Activated T-helper 2 cell treated with anti-CD3 and anti-CD28 coated beads, Interferon-gamma antibody, Interleukin-2, Interleukin-4, amounts not matched to agents 10 μg/mL and 5 μg/mL and 100 μg/mL, durations not matched to agents 14 hours and 24 hours and 36 hours (primary cell): ENCODE results near the gene EMID1. TPM values are rescaled to one million over a fixed set of nuclear protein-coding genes. Genes with fewer than 3 reads are reported as not detected.

ENCODE experiments used
- DNase-seq: peaks from one replicate; pipeline ENCODE4 v3.0.0; 2021; ENCODE audit warnings: low spot score
- H3K27ac Mint-ChIP-seq: one replicate; pipeline ENCODE4 v1.8.0; 2021; ENCODE audit warnings: mixed read lengths
- H3K27me3 Mint-ChIP-seq: one replicate; pipeline ENCODE4 v1.8.0; 2021; ENCODE audit warnings: low read depth, mixed read lengths
- H3K36me3 Mint-ChIP-seq: one replicate; pipeline ENCODE4 v1.8.0; 2021; ENCODE audit warnings: low read depth, mixed read lengths
- H3K4me1 Mint-ChIP-seq: one replicate; pipeline ENCODE4 v1.8.0; 2021; ENCODE audit warnings: low read depth, mixed read lengths
- H3K4me3 Mint-ChIP-seq: one replicate; pipeline ENCODE4 v1.8.0; 2021; ENCODE audit warnings: low read depth, mild to moderate bottlenecking, moderate library complexity, mixed read lengths
- H3K9me3 Mint-ChIP-seq: one replicate; pipeline ENCODE4 v1.8.0; 2021; ENCODE audit warnings: mixed read lengths
- intact Hi-C: fragments of 100-400 bp; cut with micrococcal nuclease; formaldehyde crosslinking; loops from one replicate; pipeline ENCODE4 v1.15.1; 2023
- total RNA-seq: library from RNA; stranded (reverse); gene quantifications from 2 replicates; pipeline ENCODE4 v1.2.3, GENCODE V29; 2022

EMID1 gene
- 0.23 TPM in 2 replicates for total RNA-seq

- H3K4me3 Mint-ChIP-seq: peak within 1 kb of the TSS; percentile 78
These were observed at the start of gene EMID1 for GRCh38 chr22:29205594-29206371. EMID1 (plus strand) TSS chr22:29205896; CDS start chr22:29206039, 143 bp downstream.

GRCh38 chr22:29155966-29156365, 49.7 kb upstream of the EMID1 start:
- H3K27me3 Mint-ChIP-seq: peaks cover 22% of the 10 kb centered on the region
- no peak for DNase-seq
- H3K9me3 Mint-ChIP-seq: no peaks in the 10 kb centered on the region
- H3K27ac Mint-ChIP-seq: no peak overlapping the region
- no peaks in the 10 kb centered on the region for H3K36me3 Mint-ChIP-seq
- intact Hi-C loops: no loop called here
- H3K4me3 Mint-ChIP-seq: no peak overlapping the region
- H3K4me1 Mint-ChIP-seq: peaks cover 14% of the 10 kb centered on the region

More at GRCh38 chr22:29205594-29206371, at the start of gene EMID1:
- DNase-seq: no peak
- H3K4me1 Mint-ChIP-seq: peaks cover 27% of the 10 kb centered on the region
- no peaks in the 10 kb centered on the region for H3K9me3 Mint-ChIP-seq
- H3K27ac Mint-ChIP-seq: no peak within 1 kb of the TSS
- peaks cover 38% of the 10 kb centered on the region for H3K27me3 Mint-ChIP-seq
- H3K36me3 Mint-ChIP-seq: no peaks in the 10 kb centered on the region
- intact Hi-C loops: no loop called here

GRCh38 chr22:29156507-29156906, 49.2 kb upstream of the EMID1 start:
- Mint-ChIP-seq H3K27me3 (peaks cover 22% of the 10 kb centered on the region), H3K4me3 (no peak overlapping the region), H3K36me3 (no peaks in the 10 kb centered on the region), H3K4me1 (peaks cover 15% of the 10 kb centered on the region), H3K27ac (no peak overlapping the region), H3K9me3 (no peaks in the 10 kb centered on the region)
- intact Hi-C loops: no loop called here
- DNase-seq: no peak

- Mint-ChIP-seq H3K4me3 (no peak overlapping the region), H3K27ac (no peak overlapping the region), H3K36me3 (no peaks in the 10 kb centered on the region), H3K4me1 (peaks cover 15% of the 10 kb centered on the region), H3K27me3 (peaks cover 20% of the 10 kb centered on the region), H3K9me3 (no peaks in the 10 kb centered on the region)
- DNase-seq: no peak
- intact Hi-C loops: no loop called here
These were observed 47.7 kb upstream of the EMID1 start for GRCh38 chr22:29157759-29158535.

- intact Hi-C loops: no loop called here
- H3K4me1 Mint-ChIP-seq: peaks cover 15% of the 10 kb centered on the region
- no peak overlapping the region for H3K27ac Mint-ChIP-seq
- no peaks in the 10 kb centered on the region for H3K36me3 Mint-ChIP-seq
- H3K4me3 Mint-ChIP-seq: no peak overlapping the region
- peaks cover 18% of the 10 kb centered on the region for H3K27me3 Mint-ChIP-seq
- no peak for DNase-seq
- no peaks in the 10 kb centered on the region for H3K9me3 Mint-ChIP-seq
These were observed 47.1 kb upstream of the EMID1 start for GRCh38 chr22:29158546-29158945.

- intact Hi-C loops: no loop called here
- no peak for DNase-seq
- H3K4me1 Mint-ChIP-seq: peaks cover 25% of the 10 kb centered on the region
These were observed 41.9 kb upstream of the EMID1 start for GRCh38 chr22:29163808-29164207.

GRCh38 chr22:29165321-29166060, 40.2 kb upstream of the EMID1 start:
- DNase-seq: no peak
- no peaks in the 10 kb centered on the region for H3K9me3 Mint-ChIP-seq
- peaks cover 24% of the 10 kb centered on the region for H3K27me3 Mint-ChIP-seq
- intact Hi-C loops: loop anchor here (2.0 to 5.0 kb wide), 2 partner anchors 37 to 258 kb away; no protein-coding TSS in a partner anchor
- H3K27ac Mint-ChIP-seq: no peak overlapping the region
- peaks cover 25% of the 10 kb centered on the region for H3K4me1 Mint-ChIP-seq
- H3K36me3 Mint-ChIP-seq: no peaks in the 10 kb centered on the region
- H3K4me3 Mint-ChIP-seq: no peak overlapping the region

More at GRCh38 chr22:29163808-29164207, 41.9 kb upstream of the EMID1 start:
- no peaks in the 10 kb centered on the region for H3K36me3 Mint-ChIP-seq
- peaks cover 25% of the 10 kb centered on the region for H3K27me3 Mint-ChIP-seq
- no peak overlapping the region for H3K27ac Mint-ChIP-seq
- H3K4me3 Mint-ChIP-seq: no peak overlapping the region
- H3K9me3 Mint-ChIP-seq: no peaks in the 10 kb centered on the region

GRCh38 chr22:29166180-29166579, 39.5 kb upstream of the EMID1 start:
- Mint-ChIP-seq H3K9me3 (no peaks in the 10 kb centered on the region), H3K27ac (no peak overlapping the region), H3K36me3 (no peaks in the 10 kb centered on the region), H3K4me3 (no peak overlapping the region), H3K4me1 (peaks cover 21% of the 10 kb centered on the region), H3K27me3 (peaks cover 19% of the 10 kb centered on the region)
- no peak for DNase-seq
- intact Hi-C loops: loop anchor here (2.0 to 5.0 kb wide), 2 partner anchors 37 to 259 kb away; no protein-coding TSS in a partner anchor

GRCh38 chr22:29167032-29167911, 38.4 kb upstream of the EMID1 start:
- H3K4me1 Mint-ChIP-seq: peaks cover 21% of the 10 kb centered on the region
- peak overlapping the region; percentile 27 for H3K4me3 Mint-ChIP-seq
- no peaks in the 10 kb centered on the region for H3K36me3 Mint-ChIP-seq
- H3K27ac Mint-ChIP-seq: peak overlapping the region; percentile 52
- peak; percentile 58 for DNase-seq
- H3K9me3 Mint-ChIP-seq: no peaks in the 10 kb centered on the region
- peaks cover 14% of the 10 kb centered on the region for H3K27me3 Mint-ChIP-seq
- intact Hi-C loops: loop anchor here (2.0 to 5.0 kb wide), 2 partner anchors 36 to 260 kb away; no protein-coding TSS in a partner anchor

GRCh38 chr22:29171721-29172120, 34.0 kb upstream of the EMID1 start:
- Mint-ChIP-seq H3K9me3 (peaks cover 21% of the 10 kb centered on the region), H3K36me3 (peaks cover 3% of the 10 kb centered on the region), H3K4me1 (peaks cover 12% of the 10 kb centered on the region), H3K4me3 (no peak overlapping the region), H3K27ac (no peak overlapping the region), H3K27me3 (peaks cover 33% of the 10 kb centered on the region)
- DNase-seq: no peak
- intact Hi-C loops: no loop called here

- Mint-ChIP-seq H3K4me1 (peaks cover 7% of the 10 kb centered on the region), H3K4me3 (no peak overlapping the region), H3K9me3 (peaks cover 21% of the 10 kb centered on the region), H3K27ac (no peak overlapping the region), H3K36me3 (peaks cover 3% of the 10 kb centered on the region), H3K27me3 (peaks cover 34% of the 10 kb centered on the region)
- intact Hi-C loops: no loop called here
- no peak for DNase-seq
These were observed 33.5 kb upstream of the EMID1 start for GRCh38 chr22:29172216-29172615.
